IPS DF 19.7 (cell line): ENCODE data around the gene YIPF2.
"Not testable (repeated sequence)": the region's sequence is repeated elsewhere in the genome, so short reads cannot be mapped to it uniquely, and the experiment has no call there.

ENCODE experiments used
- DNase-seq: peaks from one replicate; pipeline ENCODE4 v3.0.0-alpha.2; 2013; ENCODE audit warnings: low read depth, low spot score

The YIPF2 gene

DNA sequence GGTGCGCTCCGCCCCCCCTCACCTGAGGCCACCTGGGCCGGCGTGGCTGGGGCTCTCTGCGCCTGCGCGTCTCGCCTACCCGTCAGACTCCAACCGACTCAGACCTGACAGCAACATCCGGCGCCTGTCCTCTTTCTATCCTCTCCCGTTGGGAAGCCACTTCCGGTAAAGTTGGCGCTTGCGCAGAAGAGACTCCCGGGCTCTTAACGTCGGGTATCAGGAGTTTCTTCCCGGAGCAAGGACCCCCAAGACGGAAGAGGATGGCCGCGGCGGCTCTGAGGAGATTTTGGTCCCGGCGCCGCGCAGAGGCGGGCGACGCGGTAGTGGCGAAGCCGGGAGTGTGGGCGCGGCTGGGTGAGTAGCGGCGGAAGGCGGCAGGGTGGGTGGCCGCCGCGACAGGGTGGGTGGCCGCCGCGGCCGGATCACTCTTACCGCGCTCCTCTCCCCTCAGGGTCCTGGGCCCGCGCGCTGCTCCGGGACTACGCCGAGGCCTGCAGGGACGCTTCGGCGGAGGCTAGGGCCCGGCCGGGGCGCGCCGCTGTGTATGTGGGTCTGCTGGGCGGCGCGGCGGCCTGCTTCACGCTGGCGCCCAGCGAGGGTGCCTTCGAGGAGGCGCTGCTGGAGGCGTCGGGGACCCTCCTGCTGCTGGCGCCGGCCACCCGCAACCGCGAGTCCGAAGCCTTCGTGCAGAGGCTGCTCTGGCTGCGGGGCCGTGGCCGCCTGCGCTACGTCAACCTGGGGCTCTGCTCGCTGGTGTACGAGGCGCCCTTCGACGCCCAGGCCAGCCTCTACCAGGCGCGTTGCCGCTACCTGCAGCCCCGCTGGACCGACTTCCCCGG, at the start of gene YIPF2, which contains the start of gene TIMM29:
YIPF2 (minus strand) TSS at position 77 of the 839 bp plus-strand sequence. CDS start 229 bp downstream, outside the sequence.
TIMM29 (plus strand) TSS at position 249 of the 839 bp plus-strand sequence; CDS start at position 261, 12 bp downstream.
- DNase-seq, result peak; percentile 95

DNA sequence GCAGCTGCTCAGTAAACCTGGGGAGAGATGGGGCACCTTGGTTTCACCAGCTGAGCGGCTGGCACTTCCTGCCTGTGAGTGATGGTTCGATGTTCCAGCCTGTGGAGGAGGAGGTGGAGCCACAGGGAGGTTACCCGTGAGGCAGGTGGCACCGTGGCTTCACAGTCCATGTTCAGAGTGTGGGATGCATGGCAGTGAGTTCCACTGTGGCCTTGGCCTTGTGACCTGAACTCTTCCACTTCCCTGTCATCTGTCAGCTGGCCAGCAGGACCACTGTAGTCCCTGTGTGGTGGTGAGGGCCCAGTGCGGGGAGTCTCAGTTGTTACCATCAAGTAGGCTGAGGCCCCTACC, 49.3 kb upstream of the YIPF2 start:
- no peak for DNase-seq

DNA sequence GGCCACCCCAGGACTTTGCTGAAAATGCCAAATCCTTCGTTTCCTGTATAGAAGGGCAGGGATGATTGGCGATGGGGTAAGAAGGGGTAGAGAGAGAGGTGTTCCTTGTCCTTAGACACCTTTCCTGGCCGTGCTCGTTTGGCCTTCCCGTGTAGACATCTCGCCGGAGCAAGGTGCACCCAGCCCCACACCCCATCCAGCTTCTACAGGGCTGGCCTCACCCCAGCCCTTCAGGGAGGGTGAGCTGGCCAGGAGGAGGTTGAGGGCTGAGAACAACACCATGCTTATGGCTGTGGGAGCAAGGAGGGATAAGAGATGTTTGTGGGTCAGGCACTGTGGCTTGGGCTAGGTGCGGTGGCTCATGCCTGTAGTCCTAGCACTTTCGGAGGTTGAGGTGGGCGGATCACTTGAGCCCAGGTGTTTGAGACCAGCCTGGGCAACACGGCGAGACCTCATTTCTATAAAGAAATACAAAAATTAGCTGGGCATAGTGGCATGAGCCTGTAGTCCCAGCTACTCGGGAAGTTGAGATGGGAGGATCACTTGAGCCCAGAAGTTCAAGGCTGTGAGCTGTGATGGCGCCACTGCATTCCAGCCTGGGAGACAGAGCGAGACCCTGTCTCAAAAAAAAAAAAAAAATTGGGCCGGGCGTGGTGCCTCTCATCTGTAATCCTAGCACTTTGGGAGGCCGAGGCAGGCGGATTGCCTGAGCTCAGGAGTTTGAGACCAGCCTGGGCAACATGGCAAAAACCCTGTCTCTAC, 47.9 kb upstream of the YIPF2 start:
- DNase-seq, result no peak

DNA sequence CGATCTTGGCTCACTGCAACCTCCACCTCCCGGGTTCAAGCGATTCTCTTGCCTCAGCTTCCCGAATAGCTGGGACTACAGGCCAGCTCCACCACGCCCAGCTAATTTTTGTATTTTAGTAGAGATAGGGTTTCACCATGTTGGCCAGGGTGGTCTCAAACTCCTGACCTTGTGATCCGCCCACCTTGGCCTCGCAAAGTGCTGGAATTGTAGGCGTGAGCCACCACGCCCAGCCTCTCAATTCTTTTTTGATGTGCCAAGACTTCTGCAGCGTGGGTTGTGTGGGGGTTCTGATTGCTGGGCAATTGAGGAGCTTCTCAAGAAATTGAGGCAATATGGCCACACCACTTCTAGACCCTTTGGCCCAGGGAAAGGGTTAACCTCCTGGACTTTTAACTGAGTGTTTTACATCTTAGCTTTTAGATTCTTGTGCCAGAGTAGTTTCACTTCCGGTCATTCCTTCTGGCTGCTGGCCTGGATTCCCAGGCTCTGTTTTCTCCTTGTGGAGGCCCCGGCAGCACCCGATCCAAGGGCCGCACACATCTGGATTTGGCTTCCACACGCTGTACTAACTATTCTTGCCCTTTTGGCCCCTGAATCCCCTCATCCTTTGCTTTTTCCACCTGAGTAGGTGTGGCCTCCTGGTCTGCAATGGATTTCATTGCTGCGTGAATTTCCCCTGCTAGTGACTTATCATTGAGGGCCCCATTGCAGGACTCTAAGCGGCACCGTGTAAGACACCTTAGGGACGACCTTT, 47.1 kb upstream of the YIPF2 start:
- DNase-seq, result no peak

DNA sequence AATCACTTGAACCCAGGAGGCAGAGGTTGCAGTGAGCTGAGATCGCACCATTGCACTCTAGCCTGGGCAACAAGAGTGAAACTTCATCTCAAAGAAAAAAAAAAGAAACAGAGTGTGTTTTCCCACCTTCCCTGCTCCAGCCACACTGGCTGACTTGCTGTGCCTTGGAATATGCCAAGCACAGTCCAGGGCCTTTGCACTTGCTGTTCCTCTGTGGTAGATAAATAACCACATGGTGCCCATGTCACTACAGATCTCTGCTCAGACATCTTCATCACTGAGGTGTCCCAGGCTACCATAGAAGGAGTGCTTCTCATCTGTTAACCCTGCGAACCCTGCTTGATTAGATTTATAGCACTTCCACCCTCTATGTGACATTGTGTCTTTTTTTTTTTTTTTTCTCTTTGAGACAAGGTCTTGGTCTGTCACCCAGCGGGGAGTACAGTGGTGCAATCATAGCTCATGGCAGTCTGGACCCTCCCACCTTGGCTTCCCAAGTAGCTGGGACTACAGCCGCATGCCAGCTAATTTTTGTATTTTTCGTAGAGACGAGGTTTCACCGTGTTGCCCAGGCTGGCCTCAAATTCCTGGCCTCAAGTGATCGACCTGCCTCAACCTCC, 42.8 kb upstream of the YIPF2 start:
- no peak for DNase-seq

DNA sequence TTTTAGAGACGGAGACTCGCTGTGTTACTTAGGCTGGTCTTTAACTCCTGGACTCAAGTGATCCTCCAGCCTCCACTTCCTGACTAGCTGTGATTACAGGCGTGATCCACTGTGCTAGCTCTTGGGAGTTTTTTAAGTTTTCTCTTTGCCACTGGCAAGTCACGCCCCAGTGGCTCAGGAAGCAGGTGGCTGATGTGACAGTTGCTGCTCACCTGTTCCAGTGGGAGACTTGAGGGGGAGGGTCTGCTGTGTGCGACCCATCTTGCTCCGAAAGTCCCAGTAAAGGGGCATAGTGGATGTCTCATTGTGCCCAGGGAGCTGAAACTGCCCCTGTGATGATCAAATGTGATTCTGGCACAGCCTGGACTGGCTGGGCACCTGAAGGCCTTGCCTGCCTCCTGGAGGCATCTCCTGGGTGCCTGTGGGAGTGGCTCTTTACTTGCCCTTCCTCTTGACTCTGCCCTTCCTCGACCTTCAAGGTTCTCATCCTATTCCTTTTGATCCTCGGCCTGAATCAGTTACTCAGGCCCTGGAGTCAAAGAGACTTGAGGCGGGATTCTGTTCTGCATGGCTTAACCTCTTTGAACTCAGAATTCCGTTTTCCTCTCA, 40.2 kb upstream of the YIPF2 start:
- no peak for DNase-seq

DNA sequence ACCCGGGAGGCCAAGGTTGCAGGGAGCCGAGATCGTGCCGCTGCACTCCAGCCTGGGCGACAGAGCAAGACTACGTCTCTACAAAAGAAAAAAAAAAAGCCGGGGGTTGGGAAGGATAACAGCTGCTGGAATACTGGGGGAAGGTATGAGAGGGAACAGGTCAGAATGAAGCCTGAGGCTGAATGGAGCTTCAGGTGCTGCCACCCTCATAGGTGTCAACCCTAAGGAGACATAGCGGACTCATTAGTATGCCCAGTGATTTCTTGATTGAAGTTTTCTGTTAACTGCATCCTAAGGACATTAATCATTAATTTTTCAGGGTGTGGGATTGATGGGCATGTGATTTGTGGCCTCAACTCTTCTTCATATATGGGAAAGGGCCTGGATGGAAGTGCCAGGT, 38.4 kb upstream of the YIPF2 start:
- no peak for DNase-seq

DNA sequence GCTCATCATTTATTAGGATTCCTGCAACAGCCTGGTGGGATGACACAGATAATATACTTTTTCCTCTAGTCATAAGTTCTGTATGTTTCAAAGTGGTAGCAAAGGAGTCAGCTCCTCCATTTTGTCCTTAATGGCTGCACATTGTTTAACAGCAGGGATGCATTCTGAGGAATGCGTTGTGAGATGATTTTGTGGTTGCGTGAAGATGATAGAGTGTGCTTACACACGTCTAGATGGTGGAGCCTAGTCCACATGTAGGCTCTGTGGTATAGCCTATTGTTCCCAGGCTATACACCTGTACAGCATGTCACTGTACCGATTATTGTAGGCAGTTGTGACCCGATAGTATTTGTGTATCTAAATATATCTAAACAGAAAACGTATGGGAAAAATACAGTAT, 37.0 kb upstream of the YIPF2 start:
- DNase-seq, result no peak

DNA sequence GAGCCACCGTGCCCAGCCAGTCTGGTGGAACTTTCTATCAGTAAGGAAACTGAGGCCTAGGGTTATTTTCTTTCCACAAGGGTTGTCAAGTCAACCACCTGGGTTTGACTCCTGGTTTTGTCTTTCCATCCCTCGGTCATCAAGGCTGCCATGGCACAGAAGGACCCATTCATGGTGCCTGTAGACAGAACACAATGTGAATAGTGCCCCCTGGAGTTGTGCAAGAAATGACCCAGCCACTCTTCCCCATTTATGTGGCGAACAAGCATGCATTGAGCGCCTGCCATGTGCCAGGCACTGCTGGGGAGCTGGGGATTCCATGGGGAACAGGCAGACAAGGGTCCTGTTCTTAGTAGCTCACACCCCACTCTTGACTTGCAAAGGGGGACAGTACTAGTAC, 36.5 kb upstream of the YIPF2 start:
- DNase-seq, result no peak

DNA sequence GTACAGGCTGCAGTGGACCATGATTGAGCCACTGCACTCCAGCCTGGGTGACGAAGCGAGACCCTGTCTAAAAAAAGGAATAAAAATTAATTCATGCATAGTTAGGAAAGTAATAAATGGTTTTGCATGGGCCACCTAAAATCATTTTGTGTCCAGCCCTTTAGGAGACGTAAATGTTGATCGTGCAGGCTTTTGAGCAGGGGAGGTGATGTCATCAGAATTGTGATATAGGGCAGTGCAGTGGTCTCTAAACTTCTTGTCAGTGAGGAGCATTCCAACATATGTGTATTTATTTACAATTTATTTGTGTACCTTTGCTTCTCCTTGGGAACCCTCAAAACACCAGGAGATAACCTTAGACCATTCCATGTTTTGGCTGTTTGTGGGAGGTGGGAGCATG, 35.4 kb upstream of the YIPF2 start:
- DNase-seq, result no peak

DNA sequence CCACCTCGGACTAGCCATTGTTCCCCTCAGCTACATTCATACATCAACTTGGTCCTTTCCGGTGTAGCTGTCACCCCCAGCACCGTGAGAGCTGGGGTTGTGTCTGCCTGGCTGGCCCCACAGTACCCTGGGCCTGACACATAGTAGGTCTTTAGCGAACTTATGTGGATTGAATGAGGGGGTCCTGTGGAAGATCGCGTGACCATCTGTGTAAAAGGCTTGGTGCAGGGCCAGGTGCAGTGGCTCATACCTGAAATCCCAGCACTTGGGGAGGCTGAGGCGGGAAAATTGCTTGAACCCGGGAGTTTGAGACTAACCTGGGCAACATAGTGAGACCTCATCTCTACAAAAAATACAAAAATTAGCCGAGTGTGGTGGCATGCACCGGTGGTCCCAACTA, 34.4 kb upstream of the YIPF2 start:
- DNase-seq, result no peak

DNA sequence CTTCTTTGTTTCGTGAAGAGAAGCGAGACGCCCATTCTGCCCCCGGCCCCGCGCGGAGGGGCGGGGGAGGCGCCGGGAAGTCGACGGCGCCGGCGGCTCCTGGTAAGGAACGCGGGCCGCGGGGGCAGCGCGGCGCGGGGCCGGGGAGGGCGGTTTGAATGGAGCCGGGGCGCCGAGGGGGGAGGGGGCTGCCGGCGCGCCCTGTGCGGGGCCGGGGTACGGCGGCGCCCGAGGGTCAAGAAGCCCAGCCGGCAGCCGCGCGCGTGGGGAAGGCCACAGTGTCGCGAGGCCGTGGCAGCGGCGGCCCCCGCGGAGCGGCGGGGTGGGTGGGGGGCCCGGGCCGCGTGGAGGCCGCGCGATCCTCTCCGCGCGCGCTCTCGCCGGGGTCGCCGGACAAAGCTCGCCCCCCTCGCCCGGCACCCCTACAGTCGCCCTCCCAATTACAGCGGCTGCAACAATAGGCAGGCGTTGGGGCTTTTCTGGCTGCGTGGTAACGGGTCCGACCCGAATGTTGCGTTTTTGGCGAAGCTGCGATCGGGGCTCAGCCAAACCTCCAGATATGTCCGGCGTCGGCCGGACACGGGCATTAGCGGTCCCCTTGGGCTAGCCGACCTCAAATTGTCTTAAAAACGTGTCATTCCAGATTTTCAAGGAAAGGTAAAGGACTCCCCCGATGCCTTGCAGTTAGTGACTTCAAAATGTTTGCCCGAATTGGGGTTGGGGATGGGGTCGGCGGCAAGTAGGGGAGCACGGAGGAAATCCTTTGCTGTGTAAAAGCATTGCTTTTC, 32.8 kb upstream of the YIPF2 start:
- DNase-seq, result no peak

DNA sequence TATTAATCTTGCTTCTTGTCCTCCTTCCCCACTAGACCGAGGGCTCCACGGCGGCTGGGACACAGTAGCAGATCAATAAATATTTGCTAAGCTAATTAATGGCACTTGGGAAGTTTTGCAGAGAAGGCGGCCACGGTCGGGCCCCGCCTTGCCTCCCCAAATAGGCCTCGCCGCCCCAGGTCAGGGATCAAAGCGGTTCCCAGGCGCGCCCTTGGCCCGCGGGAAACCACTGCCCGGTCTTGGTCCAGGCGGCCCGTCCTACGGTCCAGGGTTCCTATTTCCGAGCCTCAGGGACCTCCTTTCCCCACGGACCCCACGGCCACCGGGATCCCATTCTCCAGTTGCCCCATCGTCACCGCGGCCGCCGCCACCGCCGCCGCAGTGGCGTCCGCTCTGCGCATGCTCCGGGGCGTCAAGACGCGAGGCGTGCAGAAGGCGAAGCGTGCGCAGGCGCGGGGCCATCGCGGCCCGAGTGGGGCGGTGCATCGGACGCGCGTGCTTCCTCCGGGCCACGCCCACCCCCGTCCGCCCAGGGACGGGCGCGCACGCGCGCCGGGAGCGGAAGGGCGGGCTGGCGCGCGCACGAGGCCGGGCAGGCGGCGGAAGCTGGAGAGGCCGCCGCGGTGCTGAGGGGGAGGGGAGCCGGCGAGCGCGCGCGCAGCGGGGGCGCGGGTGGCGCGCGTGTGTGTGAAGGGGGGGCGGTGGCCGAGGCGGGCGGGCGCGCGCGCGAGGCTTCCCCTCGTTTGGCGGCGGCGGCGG, 32.1 kb upstream of the YIPF2 start, which contains the start of gene SMARCA4:
SMARCA4 (plus strand) TSS at position 717 of the 759 bp plus-strand sequence. CDS start 23,122 bp downstream, outside the sequence.
- peak; percentile 70 for DNase-seq

DNA sequence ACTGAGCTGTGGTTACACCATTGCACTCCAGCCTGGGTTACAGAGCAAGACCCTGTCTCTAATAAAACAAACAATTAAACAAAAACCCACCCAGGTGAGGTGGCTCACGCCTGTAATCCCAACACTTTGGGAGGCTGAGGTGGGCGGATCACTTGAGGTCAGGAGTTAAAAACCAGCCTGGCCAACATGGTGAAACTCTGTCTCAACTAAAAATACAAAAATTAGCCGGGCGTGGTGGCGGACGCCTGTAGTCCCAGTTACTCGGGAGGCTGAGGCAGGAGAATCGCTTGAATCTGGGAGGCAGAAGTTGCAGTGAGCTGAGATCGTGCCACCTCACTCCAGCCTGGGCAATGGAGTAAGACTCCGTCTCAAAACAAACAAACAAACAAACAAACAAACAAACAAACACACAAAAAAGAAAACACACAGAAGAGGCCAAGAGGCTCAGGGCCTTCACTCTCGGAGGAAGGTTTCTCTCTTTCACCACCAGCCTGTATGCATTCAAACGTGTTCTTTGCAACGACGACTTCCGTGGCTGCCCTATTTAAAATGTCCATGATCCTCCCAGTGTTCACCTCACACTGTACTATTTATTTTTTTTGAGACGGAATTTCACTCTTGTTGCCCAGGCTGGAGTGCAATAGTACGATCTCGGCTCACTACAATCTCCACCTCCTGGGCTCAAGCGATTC, 31.0 kb upstream of the YIPF2 start:
- DNase-seq, result not testable (repeated sequence)

DNA sequence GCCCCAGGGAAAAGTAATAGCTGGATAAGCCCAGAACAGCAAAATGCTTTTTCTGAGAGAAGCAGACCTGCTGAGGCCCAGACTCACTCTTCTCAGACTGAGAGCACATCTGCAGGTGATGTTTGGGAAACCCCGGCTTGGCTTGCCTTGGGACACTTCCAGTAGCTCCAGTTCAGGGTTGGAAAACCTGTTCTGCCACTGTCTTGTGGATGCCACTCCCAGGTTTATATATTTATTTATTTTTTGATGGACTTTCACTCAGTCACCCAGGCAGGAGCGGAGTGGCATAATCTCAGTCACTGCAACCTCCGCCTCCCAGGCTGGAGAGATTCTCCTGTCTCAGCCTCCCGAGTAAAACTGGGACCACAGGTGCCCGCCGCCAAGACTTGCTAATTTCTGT, 24.4 kb upstream of the YIPF2 start:
- no peak for DNase-seq

DNA sequence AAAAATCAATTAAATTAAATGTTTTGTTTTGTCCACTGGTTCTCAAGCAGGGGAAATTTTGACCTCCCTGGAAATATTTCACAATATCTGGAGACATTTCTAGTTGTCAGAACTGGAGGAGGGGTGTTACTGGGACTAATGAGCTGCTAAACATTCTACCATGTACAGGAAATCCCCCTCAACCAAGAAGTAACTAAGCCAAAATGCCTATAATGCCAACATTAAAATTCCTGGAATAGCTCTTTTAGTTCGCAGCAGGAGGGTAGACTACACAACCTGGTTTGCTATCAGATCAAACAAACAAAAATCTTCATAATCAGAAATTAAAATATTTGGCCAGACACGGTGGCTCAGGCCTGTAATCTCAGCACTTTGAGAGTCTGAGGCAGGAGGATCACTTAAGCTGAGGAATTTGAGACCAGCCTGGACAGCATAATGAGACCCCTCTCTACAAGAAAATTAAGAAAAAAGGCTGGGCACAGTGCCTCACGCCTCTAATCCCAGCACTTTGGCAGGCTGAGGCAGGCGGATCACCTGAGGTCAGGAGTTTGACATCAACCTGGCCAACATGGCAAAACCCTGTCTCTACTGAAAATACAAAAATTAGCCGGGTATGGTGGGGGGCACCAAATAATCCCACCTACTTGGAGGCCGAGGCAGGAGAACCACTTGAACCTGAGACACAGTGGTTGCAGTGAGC, 18.7 kb upstream of the YIPF2 start:
- DNase-seq, result no peak

DNA sequence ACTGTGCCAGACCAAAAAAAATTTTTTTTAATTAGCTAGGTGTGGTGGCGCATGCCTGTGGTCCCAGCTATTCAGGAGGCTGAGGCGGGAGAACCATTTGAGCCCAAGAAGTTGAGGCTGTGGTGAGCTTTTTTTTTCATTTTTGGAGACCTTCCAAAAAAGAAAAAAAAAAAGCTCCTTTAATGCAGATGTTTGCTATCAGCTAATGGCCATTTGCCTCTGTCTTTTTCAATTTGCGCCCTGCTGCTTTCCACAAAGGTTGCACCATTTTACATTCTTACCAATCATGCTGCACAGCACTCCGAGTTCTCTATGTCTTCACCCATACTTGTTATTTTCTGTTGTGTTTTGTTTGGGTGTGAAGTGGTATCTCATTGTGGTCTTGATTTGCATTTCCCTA, 16.8 kb upstream of the YIPF2 start:
- no peak for DNase-seq

DNA sequence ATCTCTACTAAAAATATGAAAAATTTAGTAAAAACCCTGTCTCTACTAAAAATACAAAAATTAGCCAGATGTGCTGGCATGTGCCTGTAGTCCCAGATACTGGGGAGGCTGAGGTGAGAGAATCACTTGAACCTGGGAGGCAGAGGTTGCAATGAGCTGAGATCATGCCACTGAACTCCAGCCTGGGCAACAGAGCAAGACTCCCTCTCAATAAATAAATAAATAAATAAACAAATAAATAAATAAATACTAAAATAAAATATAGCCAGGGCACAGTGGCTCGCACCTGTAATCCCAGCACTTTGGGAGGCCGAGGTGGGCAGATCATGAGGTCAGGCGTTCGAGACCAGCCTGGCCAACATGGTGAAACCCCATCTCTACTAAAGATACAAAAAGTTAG, 15.0 kb upstream of the YIPF2 start:
- DNase-seq, result not testable (repeated sequence)
